HUES6 (cell line): ENCODE results near the gene DYDC1.

ENCODE experiments used
- H3K27ac ChIP-seq: 2 replicates; pipeline ENCODE4 v1.7.0; 2013; ENCODE audit warnings: low read depth, mild to moderate bottlenecking, low read length, inconsistent platforms
- H3K27me3 ChIP-seq: 2 replicates; pipeline ENCODE4 v1.6.1; 2013; ENCODE audit warnings: low read length; ENCODE audit not compliant: control insufficient read depth, insufficient read depth
- H3K36me3 ChIP-seq: 2 replicates; pipeline ENCODE4 v1.6.1; 2013; ENCODE audit warnings: low read length; ENCODE audit not compliant: control insufficient read depth, insufficient read depth
- H3K4me1 ChIP-seq: 2 replicates; pipeline ENCODE4 v1.6.1; 2013; ENCODE audit warnings: low read length; ENCODE audit not compliant: control insufficient read depth, insufficient read depth
- H3K4me3 ChIP-seq: 2 replicates; pipeline ENCODE4 v1.5.1; 2013; ENCODE audit warnings: low read depth, low read length
- H3K9ac ChIP-seq: one replicate; pipeline ENCODE4 v1.6.1; 2013; ENCODE audit warnings: mild to moderate bottlenecking, low read length
- H3K9me3 ChIP-seq: 2 replicates; pipeline ENCODE4 v1.6.1; 2013; ENCODE audit warnings: low read depth, low read length; ENCODE audit not compliant: control insufficient read depth, insufficient read depth

DYDC1 gene

GRCh38 chr10:80344912-80345311 lies 11.6 kb downstream of the DYDC1 start:
- Histone ChIP-seq H3K27me3 (no peaks in the 10 kb centered on the region), H3K9me3 (no peaks in the 10 kb centered on the region), H3K9ac (no peak overlapping the region), H3K4me3 (no peak overlapping the region), H3K4me1 (no peaks in the 10 kb centered on the region), H3K27ac (no peak overlapping the region), H3K36me3 (no peaks in the 10 kb centered on the region)

- Histone ChIP-seq H3K4me3 (no peak overlapping the region), H3K9ac (no peak overlapping the region), H3K9me3 (no peaks in the 10 kb centered on the region), H3K27me3 (no peaks in the 10 kb centered on the region), H3K4me1 (no peaks in the 10 kb centered on the region), H3K27ac (no peak overlapping the region), H3K36me3 (no peaks in the 10 kb centered on the region)
These were observed 12.3 kb downstream of the DYDC1 start for GRCh38 chr10:80344276-80344675.

- Histone ChIP-seq H3K4me1 (no peaks in the 10 kb centered on the region), H3K4me3 (no peak overlapping the region), H3K9me3 (no peaks in the 10 kb centered on the region)
These were observed 22.6 kb downstream of the DYDC1 start for GRCh38 chr10:80333983-80334382.

GRCh38 chr10:80324891-80325364 lies 31.6 kb downstream of the DYDC1 start:
- Histone ChIP-seq H3K36me3 (no peaks in the 10 kb centered on the region), H3K4me3 (no peak overlapping the region), H3K4me1 (peaks cover 5% of the 10 kb centered on the region; the same call in 1 of the 2 replicates), H3K27me3 (peaks cover 2% of the 10 kb centered on the region; the same call in 1 of the 2 replicates), H3K9me3 (no peaks in the 10 kb centered on the region), H3K27ac (no peak overlapping the region), H3K9ac (no peak overlapping the region)

More at GRCh38 chr10:80333983-80334382, 22.6 kb downstream of the DYDC1 start:
- no peak overlapping the region for H3K27ac ChIP-seq
- no peaks in the 10 kb centered on the region for H3K36me3 ChIP-seq
- H3K27me3 ChIP-seq, result no peaks in the 10 kb centered on the region; the same call in 1 of the 2 replicates
- no peak overlapping the region for H3K9ac ChIP-seq

GRCh38 chr10:80324086-80324485 lies 32.5 kb downstream of the DYDC1 start:
- no peaks in the 10 kb centered on the region for H3K36me3 ChIP-seq
- H3K4me1 ChIP-seq, result peaks cover 5% of the 10 kb centered on the region; the same call in 1 of the 2 replicates
- H3K27me3 ChIP-seq, result peaks cover 2% of the 10 kb centered on the region; the same call in 1 of the 2 replicates
- no peaks in the 10 kb centered on the region for H3K9me3 ChIP-seq
- no peak overlapping the region for H3K9ac ChIP-seq
- H3K4me3 ChIP-seq, result no peak overlapping the region
- H3K27ac ChIP-seq, result no peak overlapping the region

GRCh38 chr10:80323311-80323710 lies 33.2 kb downstream of the DYDC1 start:
- H3K4me3 ChIP-seq, result no peak overlapping the region
- H3K9me3 ChIP-seq, result no peaks in the 10 kb centered on the region
- H3K36me3 ChIP-seq, result no peaks in the 10 kb centered on the region
- peaks cover 5% of the 10 kb centered on the region; the same call in 1 of the 2 replicates for H3K4me1 ChIP-seq
- H3K27me3 ChIP-seq, result no peaks in the 10 kb centered on the region
- no peak overlapping the region for H3K27ac ChIP-seq
- H3K9ac ChIP-seq, result no peak overlapping the region

GRCh38 chr10:80322711-80323110 lies 33.8 kb downstream of the DYDC1 start:
- no peak overlapping the region for H3K9ac ChIP-seq
- no peaks in the 10 kb centered on the region for H3K36me3 ChIP-seq
- peaks cover 5% of the 10 kb centered on the region; the same call in 1 of the 2 replicates for H3K4me1 ChIP-seq

GRCh38 chr10:80322158-80322557 lies 34.4 kb downstream of the DYDC1 start:
- H3K27me3 ChIP-seq, result no peaks in the 10 kb centered on the region
- no peak overlapping the region for H3K9ac ChIP-seq
- H3K36me3 ChIP-seq, result no peaks in the 10 kb centered on the region
- peaks cover 5% of the 10 kb centered on the region; the same call in 1 of the 2 replicates for H3K4me1 ChIP-seq
- no peak overlapping the region for H3K27ac ChIP-seq
- no peaks in the 10 kb centered on the region for H3K9me3 ChIP-seq
- H3K4me3 ChIP-seq, result no peak overlapping the region

More at GRCh38 chr10:80322711-80323110, 33.8 kb downstream of the DYDC1 start:
- Histone ChIP-seq H3K9me3 (no peaks in the 10 kb centered on the region), H3K27ac (no peak overlapping the region), H3K27me3 (no peaks in the 10 kb centered on the region), H3K4me3 (no peak overlapping the region)

- H3K4me1 ChIP-seq, result peaks cover 5% of the 10 kb centered on the region; the same call in 1 of the 2 replicates
- no peaks in the 10 kb centered on the region for H3K9me3 ChIP-seq
- no peak overlapping the region for H3K9ac ChIP-seq
- no peaks in the 10 kb centered on the region for H3K27me3 ChIP-seq
- H3K36me3 ChIP-seq, result no peaks in the 10 kb centered on the region
- no peak overlapping the region for H3K4me3 ChIP-seq
- H3K27ac ChIP-seq, result no peak overlapping the region
These were observed 35.4 kb downstream of the DYDC1 start for GRCh38 chr10:80321183-80321582.

GRCh38 chr10:80320377-80320776 lies 36.2 kb downstream of the DYDC1 start:
- H3K9me3 ChIP-seq, result no peaks in the 10 kb centered on the region
- no peak overlapping the region for H3K4me3 ChIP-seq
- H3K36me3 ChIP-seq, result no peaks in the 10 kb centered on the region
- peaks cover 5% of the 10 kb centered on the region; the same call in 1 of the 2 replicates for H3K4me1 ChIP-seq
- no peaks in the 10 kb centered on the region for H3K27me3 ChIP-seq
- H3K9ac ChIP-seq, result no peak overlapping the region
- no peak overlapping the region for H3K27ac ChIP-seq

- Histone ChIP-seq H3K27me3 (no peaks in the 10 kb centered on the region), H3K9ac (no peak overlapping the region), H3K36me3 (no peaks in the 10 kb centered on the region), H3K4me3 (no peak overlapping the region), H3K27ac (no peak overlapping the region), H3K4me1 (peaks cover under 1% of the 10 kb centered on the region; the same call in 1 of the 2 replicates), H3K9me3 (no peaks in the 10 kb centered on the region)
These were observed 36.7 kb downstream of the DYDC1 start for GRCh38 chr10:80319725-80320290.
